AG04449 (cell line): Measurements from ENCODE around the gene PLD1.

ENCODE experiments used
- CTCF ChIA-PET: fragments of 350-600 bp; formaldehyde crosslinking; extraction: SDS; loops from one replicate; lab custom pipeline; 2021; ENCODE audit warnings: antibody characterized with exemption; lab: Yijun Ruan, JAX
- POLR2A ChIA-PET: fragments of 400-600, 350-600 bp; formaldehyde crosslinking; extraction: SDS; loops from one replicate; lab custom pipeline; 2020; ENCODE audit warnings: antibody characterized with exemption, inconsistent platforms; lab: Yijun Ruan, JAX
- DNase-seq: peaks from one replicate; pipeline ENCODE4 v3.0.0-alpha.2; 2010; ENCODE audit warnings: low read depth, low spot score
- H3K4me3 ChIP-seq: 2 replicates; pipeline ENCODE4 v1.5.1; 2011; ENCODE audit warnings: low read depth, mild to moderate bottlenecking, control low read depth, low read length
- CTCF ChIP-seq: IDR thresholded peaks from one replicate; pipeline ENCODE4 v1.5.1; 2011; ENCODE audit warnings: mild to moderate bottlenecking, moderate library complexity, low read length, control low read depth, inconsistent platforms; ENCODE audit not compliant: insufficient read depth; ENCODE audit errors: missing control alignments

PLD1 gene

GRCh38 chr3:171828902-171829770, 18.9 kb upstream of the PLD1 start:
- no peak overlapping the region for H3K4me3 ChIP-seq
- DNase-seq = no peak
- POLR2A ChIA-PET = interaction anchor here (1.1 kb wide), 1 partner anchor 19 kb away, joined by 3 read pairs; the partner anchor contains the start of gene PLD1
- CTCF ChIA-PET = interaction anchor here (0.8 to 9.3 kb wide), 16 partner anchors 11 to 215 kb away, joined by 3 to 110 read pairs (median 6); partner anchors contain the start of gene PLD1
- no peak for TF ChIP-seq CTCF

GRCh38 chr3:171827836-171828458, 17.7 kb upstream of the PLD1 start:
- no peak for TF ChIP-seq CTCF
- no peak for DNase-seq
- CTCF ChIA-PET = interaction anchor here (1.1 to 9.3 kb wide), 7 partner anchors 11 to 215 kb away, joined by 4 to 110 read pairs (median 18); partner anchors contain the start of gene PLD1

GRCh38 chr3:171827385-171827784, 17.1 kb upstream of the PLD1 start:
- DNase-seq = no peak
- H3K4me3 ChIP-seq = no peak overlapping the region
- POLR2A ChIA-PET = no interaction called here
- CTCF ChIA-PET = interaction anchor here (2.1 to 9.3 kb wide), 2 partner anchors 177 to 182 kb away, joined by 10 to 110 read pairs; no protein-coding TSS in a partner anchor
- TF ChIP-seq CTCF = no peak

More at GRCh38 chr3:171827836-171828458, 17.7 kb upstream of the PLD1 start:
- no peak overlapping the region for H3K4me3 ChIP-seq
- POLR2A ChIA-PET = no interaction called here

GRCh38 chr3:171825222-171825828, 15.0 kb upstream of the PLD1 start:
- TF ChIP-seq CTCF = no peak
- CTCF ChIA-PET = interaction anchor here (1.0 kb wide), 1 partner anchor 9 kb away, joined by 4 read pairs; no protein-coding TSS in a partner anchor
- no peak for DNase-seq
- no peak overlapping the region for H3K4me3 ChIP-seq
- POLR2A ChIA-PET = no interaction called here

GRCh38 chr3:171824824-171825221, 14.5 kb upstream of the PLD1 start:
- H3K4me3 ChIP-seq = no peak overlapping the region
- no peak for DNase-seq
- ChIA-PET CTCF (interaction anchor here (1.0 kb wide), 1 partner anchor 9 kb away, joined by 4 read pairs; no protein-coding TSS in a partner anchor), POLR2A (no interaction called here)
- TF ChIP-seq CTCF = no peak
